Activated gamma-delta T cell treated with Interleukin-2 at 50 U/mL for 16 hours (primary cell): ENCODE results near the gene PLEKHG4B.
"Not testable (repeated sequence)": the region's sequence is repeated elsewhere in the genome, so short reads cannot be mapped to it uniquely, and the experiment has no call there.

Experiments
- DNase-seq: peaks from one replicate; pipeline ENCODE4 v3.0.0-alpha.2; 2020

The PLEKHG4B gene

DNA sequence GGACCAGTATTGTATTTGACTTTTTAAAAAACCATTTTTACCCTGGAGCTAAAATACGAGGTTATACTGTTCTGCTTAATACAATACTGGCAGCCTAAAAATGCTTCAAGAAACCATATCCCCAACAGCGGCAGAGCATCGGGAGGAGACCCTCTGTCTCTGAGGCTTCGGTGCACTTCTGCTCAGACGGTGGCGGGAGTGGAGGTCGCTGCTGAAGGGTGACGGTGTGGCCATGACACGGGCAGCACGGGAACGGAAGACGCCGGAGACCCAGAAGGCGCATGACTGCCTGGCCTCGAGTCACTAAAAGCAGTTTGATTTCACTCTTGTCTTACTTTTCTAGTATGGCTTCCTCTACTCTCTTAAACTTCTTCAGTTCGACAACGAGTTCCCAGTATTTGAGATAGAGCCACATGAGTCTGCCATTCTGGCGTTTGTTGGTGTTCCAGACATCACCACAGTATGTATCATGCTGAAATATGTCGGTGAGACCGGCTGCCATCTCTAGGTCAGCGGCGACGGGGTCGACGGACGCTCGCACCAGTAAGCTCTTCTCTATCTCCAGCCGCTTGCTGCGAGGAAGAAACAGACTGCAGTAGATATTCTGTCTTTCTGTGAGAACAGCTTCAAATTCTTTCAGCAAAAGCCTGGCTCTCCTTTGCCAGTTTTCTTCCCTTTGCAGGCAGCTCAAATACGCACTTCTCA lies 113.2 kb downstream of the PLEKHG4B start:
- DNase-seq = no peak

DNA sequence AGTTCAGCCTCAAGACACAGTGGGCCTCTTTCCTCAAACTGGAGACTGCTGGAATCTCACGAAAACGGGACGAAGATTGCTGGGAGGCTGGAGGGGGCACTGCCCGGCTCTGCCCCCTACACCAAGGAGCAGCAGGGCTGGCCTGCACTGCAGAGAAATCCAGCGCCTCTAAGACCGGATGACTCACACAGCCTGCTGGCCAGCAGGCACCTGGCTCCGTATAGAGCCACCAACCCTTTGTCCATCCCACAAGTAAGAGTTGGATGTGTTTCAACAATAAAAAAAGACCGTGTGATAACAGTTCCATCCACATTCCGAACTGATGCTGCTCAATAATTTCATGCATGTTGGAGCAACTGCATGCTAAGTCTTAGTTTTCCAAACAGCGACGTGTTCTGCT lies 114.4 kb downstream of the PLEKHG4B start:
- DNase-seq = no peak

DNA sequence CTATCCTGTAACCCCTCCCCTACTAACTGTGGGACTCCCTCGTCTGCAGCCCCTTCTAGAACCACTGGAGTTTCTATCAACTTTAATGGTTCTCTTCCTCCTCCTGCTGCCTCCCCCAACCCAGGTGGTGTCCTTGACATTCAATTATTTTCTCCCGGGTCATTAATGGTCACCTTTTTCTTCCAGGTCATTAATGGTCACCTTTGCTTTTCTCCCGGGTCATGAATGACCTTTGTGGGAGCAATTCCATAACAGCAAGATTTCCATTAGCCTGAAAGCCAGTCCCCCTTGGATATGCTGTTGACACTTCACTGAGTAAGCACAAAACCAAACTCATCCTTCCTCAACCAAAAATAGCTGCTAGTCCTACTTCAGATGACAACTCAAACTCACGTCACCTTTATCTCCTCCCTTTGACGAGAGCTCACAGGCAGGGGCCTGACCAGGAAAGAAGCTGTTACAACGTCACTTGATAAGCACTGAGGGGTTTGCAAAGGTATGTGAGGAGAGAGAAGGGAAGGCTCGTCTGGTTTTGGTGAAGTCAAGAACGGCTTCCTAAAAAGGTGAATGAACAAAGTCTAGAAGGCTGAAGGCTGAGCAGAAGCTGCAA lies 115.1 kb downstream of the PLEKHG4B start:
- DNase-seq = no peak

DNA sequence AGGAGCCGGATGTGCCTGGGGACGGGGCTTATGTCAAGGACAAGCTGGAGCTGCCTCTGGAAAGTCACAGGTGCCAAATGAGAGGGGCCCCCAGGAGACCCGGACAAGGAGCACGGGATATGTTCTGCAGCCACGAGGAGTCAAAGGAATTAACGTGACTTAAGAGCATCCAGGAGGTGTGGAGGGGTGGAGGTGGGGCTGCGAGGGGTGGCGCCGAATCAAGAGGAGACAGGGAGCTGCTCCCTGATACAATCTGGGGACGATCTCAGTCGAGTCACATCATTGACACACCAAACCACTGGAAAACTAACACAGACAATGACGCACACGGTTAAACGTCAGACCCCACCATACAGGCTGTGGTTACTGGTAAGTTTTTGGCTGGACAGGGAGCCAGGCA lies 115.6 kb downstream of the PLEKHG4B start:
- DNase-seq = no peak

DNA sequence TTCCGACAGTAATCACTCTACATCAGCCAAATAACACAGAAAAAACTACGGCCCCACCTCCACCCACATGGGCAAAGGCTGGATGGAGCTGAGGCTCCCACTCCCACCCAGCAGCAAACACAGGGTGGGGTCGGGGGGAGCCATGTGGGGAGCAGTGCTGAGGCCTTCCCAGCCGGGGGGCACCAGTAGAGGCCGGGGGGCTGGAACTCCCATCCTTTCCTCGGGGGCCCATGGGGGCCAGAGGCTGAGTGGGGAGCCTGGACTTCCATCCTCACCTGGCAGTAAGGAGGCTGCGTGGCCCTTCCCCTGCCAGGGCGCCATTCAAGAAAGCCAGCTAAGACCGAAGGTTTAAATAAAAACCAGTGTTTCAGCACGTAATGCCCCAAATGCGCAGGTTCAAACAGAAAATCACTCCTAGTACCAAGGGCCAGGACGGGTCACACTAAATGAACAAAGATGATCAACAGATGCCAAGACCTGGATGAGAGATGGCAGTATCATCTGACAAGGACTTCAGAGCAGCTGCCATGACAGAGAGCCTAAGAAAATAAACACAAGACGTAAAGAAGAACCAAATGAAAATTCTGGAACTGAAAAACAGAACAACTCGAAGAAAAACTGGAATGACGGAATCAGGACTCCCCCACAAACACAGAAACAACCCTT lies 116.6 kb downstream of the PLEKHG4B start:
- no peak for DNase-seq

DNA sequence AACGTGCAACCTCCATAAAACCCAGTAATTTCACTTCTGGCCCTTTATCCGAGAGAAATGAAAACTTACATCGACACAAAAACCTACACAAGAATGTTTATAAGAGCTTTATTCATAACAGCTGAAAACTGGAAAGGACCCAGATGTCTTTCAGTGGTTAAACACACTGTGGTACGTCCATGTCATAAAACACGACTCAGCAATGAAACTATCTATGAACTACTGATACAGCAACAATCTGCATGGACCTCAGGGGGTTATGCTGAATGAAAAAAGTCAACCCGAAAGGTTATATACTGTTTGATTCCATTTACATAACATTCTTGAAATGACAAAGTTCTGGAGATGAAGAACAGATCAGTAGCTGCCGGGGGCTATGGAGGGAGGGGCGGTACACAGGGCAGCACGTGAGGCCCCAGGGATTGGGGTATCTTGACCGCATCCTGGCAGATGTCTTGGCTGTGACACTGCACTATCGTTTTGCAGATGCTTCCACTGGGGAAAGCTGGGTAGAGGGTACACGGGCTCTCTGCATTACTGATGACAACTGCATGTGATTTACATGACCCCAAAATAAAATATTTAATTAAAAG lies 121.9 kb downstream of the PLEKHG4B start:
- DNase-seq = no peak

DNA sequence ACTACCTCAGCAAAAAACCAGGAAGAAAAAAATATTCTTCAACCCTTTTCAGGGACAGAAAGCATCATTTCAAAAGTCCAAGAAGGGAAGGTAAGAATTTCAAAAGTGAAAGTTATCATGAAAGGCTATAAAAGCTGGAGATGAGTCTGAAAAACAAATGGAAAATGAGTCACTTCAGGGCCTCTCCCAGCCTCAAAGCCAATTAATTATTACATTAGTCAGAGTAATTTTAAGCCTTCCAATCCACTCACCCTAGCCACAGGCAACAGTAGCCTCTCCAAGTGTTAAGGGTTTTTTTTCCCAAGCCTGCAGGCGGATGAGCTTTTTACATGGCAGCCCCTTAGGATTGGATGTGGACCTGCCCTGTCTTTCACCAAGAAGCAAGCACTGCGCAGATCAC lies 123.3 kb downstream of the PLEKHG4B start:
- DNase-seq = not testable (repeated sequence)

DNA sequence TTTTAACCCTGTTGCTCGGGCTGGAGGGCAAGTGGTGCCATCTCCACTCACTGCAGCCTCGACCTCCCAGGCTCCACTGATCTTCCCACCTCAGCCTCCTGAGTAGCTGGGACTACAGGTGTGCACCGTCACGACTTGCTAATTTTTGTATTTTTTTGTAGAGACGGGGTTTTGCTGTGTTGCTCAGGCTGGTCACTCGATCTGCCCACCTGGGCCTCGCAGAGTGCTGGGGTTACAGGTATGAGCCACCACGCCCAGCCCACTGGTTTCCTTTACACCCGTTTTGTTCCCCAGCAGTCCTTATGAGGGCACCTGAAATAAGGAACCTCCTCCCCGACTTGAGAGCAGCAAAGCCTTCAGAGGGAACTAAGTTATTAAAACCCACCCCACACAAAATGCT lies 124.1 kb downstream of the PLEKHG4B start:
- DNase-seq = not testable (repeated sequence)

DNA sequence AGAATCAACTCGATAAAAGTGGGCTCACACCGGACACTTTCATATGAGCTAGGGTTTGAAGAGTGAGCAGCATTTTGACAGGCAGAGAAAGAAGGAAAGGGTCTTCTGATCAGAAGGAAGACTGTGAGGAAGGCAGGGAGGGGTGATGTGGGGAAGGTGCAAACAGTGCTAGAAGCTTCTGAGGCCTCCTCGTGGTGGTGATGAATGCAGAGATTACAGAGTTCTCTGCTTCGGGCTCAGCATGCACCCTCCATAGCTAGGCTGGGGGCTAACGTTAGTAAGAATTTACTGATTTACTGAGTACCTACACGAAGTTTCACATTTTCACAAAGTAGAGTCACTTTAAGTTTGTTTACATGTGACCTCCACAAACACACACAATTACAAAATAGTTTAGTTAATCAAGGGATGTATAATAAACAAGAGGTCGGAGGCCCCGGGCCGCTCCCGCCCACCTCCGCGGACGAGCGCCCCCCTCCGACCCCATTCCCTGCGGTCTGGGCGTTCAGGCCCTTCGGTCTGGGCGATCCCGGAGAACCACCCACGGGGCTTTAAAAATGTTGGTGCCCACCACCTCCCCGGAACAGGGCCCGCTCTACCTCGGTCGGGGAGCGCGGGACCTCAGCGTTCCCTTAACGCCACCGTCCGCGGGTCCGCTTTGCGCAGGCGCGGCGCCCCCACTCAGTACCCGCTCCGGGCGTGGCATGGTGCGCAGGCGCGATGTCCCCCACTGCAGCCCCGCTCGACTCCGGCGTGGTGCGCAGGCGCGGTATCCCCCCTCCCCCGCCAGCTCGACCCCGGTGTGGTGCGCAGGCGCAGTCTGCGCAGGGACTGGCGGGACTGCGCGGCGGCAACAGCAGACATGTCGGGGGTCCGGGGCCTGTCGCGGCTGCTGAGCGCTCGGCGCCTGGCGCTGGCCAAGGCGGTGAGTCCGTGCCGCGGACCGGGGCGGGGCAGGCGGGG lies 125.8 kb downstream of the PLEKHG4B start, which contains the start of the genes CCDC127 and SDHA:
TSS of gene CCDC127 (minus strand) at position 660 of the 963 bp plus-strand sequence. CDS start 1,304 bp downstream, outside the sequence.
TSS of gene SDHA (plus strand) at position 827 of the 963 bp plus-strand sequence. CDS start at position 863, 36 bp downstream.
- peak; percentile 98 for DNase-seq

DNA sequence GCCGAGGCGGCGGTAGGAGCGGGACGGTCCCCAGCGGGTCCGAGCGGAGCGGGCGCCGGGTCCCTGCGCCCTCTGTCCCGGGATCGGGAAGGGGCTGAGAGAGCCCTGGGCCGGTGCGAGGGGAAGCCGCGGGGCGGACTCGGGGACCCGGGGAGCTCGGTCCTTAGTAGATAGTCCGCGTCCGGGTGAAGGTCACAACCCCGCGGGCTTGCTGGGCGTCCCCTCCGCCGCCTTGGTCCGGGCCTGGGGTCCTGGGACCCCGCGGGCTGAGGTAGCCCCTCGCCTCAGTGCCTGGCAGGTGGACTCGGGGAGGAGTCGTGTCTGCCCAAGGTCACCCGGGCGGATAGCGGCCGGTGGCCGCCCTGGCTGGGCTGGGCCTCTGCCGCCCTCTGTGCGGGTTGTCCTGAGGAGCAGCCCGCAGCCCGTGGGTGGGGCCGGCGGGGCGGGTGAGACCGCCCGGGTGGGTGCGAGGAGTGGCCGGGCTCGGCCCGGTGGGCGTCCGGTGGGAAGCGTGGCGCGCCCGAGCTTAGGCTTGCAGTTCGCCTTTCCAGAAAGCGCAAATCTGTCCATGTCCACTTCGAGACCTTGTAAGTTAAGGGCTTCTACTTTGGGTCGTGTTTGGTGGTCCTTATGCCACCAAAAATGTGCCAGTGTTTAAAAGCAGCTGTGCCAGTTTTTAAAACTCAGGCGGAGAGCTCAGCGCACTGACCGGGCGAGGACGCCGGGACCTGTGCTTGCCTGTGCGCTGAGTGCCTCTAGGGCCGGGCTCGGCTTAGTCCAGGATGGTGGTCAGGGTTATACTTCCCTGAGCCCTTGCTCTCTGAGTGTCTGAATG lies 126.7 kb downstream of the PLEKHG4B start:
- DNase-seq = peak; percentile 13

DNA sequence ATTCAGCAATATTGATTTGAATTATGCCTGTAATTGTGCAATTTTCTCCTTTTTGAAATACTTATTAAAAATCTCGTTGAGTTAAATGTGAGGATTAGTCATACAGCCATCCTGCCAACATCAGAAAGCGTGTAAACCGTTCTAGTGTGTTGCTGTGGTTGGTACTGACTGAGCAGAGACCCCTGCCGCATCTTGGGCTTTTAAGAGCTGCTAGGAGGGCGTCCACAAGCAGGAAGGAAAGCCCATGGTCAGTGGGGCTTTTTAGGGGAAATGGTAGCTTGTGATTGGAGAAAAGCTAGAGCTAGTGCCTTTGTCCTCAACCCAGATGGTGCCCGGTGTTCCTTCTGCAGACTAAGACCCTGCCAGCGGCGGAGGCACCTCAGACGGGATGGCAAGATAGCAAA lies 127.5 kb downstream of the PLEKHG4B start:
- DNase-seq = no peak

DNA sequence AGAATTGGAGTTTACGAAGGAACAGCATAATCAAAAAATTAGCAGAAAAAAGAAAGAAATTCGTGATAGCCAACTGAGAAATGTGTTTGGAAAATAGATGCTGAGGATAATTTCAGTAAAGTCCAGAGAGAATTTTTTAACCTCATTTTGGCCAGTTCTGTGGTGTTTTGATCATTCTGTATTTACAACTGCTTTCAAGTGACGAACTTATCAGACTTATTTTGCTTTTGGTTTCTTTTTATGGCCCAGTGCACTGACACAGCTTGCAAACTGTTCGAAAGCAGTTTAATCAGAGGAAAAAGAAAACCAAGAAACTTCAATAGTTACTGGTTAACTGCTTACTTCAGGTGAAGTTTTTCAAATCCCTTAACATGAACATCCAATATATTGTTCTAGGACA lies 128.0 kb downstream of the PLEKHG4B start:
- no peak for DNase-seq

DNA sequence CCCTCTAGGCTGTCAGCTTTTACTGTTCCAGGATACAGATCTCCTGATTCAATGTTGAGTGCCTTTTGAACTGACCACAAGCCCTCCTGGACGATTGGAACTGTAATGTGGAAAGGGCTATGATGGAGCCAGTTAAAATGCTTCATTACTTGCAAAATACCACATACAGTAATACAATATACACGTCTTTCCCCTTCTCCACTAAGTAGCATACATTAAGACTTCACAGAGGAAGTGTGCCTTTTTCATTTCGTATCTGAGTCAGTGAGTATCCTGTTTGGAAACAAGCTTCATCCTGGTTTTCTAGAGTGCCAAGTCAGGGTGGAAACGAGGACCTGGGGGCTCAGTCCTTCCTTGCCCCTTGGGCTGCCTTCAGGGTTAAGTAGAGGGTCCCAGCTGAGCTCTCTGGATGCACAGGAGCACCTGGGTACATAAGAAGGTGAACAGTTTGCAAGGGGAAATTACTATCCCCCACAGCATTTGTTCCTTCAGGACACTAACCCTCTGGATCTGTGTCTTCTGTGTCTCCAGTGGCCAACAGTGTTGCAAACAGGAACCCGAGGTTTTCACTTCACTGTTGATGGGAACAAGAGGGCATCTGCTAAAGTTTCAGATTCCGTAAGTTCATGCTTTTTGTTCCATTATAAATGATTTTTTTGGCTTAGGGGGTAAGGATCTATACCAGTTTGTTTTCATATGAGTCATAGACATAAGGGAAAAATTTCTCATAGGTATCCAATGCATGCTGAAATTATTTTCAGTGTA lies 131.2 kb downstream of the PLEKHG4B start:
- DNase-seq = not testable (repeated sequence)

DNA sequence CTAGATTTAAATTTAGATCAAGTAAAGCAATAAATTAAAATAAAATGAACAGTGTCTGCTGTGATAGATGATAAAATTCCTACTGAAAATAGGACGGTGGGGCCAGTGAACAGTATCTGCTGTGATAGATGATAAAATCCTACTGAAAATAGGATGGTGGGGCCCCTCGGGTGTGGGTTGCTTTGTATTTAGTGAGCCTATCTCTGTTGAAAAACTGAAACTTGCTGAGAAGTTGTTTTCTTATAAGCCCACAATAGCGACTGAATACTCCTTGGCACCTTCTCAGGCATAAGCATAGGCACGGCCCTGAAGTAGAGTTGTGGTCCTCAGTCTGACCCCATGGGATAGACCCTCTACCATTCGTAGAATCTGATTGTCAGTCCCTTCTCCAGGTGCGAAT lies 131.8 kb downstream of the PLEKHG4B start:
- DNase-seq = no peak

DNA sequence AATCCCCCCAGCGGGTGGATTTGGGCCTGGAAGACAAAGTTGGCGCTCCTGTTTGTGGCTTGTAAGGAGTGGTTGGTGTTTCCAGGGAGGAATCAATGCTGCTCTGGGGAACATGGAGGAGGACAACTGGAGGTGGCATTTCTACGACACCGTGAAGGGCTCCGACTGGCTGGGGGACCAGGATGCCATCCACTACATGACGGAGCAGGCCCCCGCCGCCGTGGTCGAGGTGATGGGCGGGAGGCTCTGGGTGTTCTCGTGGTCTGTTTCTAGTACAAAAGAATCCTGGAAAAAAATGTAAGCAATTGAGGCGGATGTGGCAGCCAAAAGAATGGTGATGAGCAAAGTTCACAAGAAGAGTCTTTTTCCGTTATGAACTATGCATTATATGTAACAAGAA lies 133.4 kb downstream of the PLEKHG4B start:
- DNase-seq = no peak

DNA sequence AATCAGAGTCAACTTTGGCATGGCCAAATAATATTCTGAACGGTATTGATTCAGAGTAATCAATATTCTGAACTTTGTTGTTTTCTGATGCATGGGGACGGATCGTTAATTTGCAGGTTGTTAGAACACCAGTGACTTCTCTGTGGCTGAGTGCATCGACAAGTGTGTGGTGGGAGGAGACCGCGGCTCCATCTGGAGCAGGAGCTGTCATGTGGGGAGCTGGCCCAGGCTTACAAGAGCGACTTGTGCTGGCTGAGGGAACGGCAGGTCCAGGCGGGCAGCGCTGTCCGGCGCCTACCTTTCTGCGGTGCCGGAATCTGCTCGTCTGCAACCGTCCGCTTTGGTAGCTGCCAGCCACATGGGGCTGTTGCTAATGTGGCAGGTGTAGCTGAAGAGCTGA lies 135.4 kb downstream of the PLEKHG4B start:
- not testable (repeated sequence) for DNase-seq

DNA sequence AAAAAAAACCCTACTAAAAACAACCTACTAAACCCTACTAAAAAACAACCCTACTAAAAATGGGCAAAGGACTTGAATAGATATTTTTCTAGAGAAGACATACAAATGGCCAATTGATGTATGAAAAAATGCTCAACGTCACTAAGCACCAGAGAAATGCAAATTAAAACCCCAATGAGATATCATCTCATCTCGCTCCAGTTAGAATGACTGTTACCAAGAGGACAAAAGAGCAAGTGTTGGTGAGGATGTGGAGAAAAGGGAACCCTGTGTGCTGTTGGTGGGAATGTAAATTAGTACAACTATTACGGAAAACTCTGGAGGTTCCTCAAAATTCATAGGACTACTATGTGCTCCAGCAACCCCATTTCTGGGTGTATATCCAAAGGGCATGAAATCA lies 136.9 kb downstream of the PLEKHG4B start:
- DNase-seq = no peak

DNA sequence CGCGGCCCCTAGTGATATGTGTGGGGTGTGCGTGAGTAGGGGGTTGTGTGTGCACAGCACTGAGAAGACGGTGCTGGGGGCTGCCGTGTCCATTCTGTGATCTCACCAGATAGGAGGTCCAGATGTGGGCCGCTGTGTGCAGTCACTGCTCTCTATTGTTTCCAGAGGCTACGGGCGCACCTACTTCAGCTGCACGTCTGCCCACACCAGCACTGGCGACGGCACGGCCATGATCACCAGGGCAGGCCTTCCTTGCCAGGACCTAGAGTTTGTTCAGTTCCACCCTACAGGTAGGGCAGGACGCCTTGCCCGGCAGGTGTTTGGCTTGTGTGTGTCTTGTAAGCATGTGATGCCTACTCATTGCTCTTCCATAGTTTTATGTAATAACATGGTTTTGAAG lies 138.7 kb downstream of the PLEKHG4B start:
- no peak for DNase-seq

DNA sequence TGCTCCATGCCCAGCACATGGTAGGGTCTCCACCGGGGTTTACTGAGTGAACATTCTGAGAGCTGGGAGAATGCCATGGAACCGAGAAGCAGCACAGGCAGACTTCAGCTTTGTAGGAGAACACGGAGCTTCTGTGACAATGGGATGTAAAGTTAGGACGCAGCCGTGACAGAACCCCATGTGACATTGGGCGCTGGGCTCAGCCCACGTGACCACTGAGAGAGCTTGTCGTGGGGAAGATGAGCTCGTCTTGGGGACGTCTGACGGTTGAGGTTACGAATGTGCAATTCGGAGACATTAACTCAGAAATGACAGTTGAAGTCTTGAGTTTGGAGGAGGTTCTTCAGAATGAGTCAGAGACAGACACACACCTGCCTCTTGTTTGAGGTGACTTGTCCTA lies 139.7 kb downstream of the PLEKHG4B start:
- DNase-seq = no peak

DNA sequence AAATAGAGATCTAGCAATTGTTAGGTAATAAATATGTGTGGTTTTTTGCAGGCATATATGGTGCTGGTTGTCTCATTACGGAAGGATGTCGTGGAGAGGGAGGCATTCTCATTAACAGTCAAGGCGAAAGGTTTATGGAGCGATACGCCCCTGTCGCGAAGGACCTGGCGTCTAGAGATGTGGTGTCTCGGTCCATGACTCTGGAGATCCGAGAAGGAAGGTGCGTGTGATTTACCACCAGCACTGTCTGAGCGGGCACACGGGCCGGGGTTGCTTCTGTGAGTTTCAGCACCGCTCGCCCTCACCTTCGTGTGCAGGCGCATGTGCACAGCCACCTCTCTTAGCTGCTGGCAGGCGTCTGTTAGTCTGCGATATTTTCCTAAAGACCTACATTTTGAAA lies 141.5 kb downstream of the PLEKHG4B start:
- not testable (repeated sequence) for DNase-seq

DNA sequence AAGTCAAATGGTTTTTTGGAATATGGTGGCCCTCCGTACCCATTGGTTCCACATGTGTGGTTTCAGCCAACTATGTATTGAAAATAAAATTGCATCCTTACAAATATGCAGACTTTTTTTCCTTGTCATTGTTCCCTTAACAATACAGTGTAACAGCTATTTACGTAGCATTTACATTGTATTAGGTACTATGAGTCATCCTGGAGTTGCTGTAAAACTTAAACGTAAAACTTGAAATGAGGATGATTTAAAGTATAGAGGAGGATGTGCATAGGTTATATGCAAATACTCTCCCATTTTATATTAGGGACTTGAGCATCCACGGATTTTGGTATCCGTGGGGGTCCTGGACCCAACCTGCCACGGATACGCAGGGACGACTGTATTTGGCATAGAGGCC lies 142.5 kb downstream of the PLEKHG4B start:
- no peak for DNase-seq
